Fibroblast of peridontal ligament (primary cell): ENCODE results near the gene MYDGF.

Source experiments
- DNase-seq: peaks from one replicate; pipeline ENCODE4 v3.0.0-alpha.2; 2010; ENCODE audit errors: extremely low read depth

MYDGF gene

GRCh38 chr19:4675346-4675745 lies 5.2 kb upstream of the MYDGF start:
- DNase-seq: no peak

- DNase-seq: no peak
Observed at GRCh38 chr19:4673726-4674125, 3.6 kb upstream of the MYDGF start.

- no peak for DNase-seq
Observed at GRCh38 chr19:4673216-4673615, 3.1 kb upstream of the MYDGF start.

- no peak for DNase-seq
Observed at GRCh38 chr19:4671185-4671851, 1.2 kb upstream of the MYDGF start.

GRCh38 chr19:4664642-4665041 lies 5.5 kb downstream of the MYDGF start:
- no peak for DNase-seq

- no peak for DNase-seq
Observed at GRCh38 chr19:4662812-4663211, 7.3 kb downstream of the MYDGF start.

- DNase-seq: no peak
Observed at GRCh38 chr19:4662020-4662695, 8.0 kb downstream of the MYDGF start.

GRCh38 chr19:4660993-4661392 lies 9.1 kb downstream of the MYDGF start:
- DNase-seq: no peak

- DNase-seq: no peak
Observed at GRCh38 chr19:4660181-4660791, 9.9 kb downstream of the MYDGF start.

- DNase-seq: no peak
Observed at GRCh38 chr19:4657835-4658234, 12.3 kb downstream of the MYDGF start.

- DNase-seq: no peak
Observed at GRCh38 chr19:4657262-4657661, 12.9 kb downstream of the MYDGF start.

- no peak for DNase-seq
Observed at GRCh38 chr19:4656102-4656501, 14.0 kb downstream of the MYDGF start.

GRCh38 chr19:4654437-4655361 lies 15.4 kb downstream of the MYDGF start:
- no peak for DNase-seq

- DNase-seq: no peak
Observed at GRCh38 chr19:4653793-4654436, 16.2 kb downstream of the MYDGF start.

- DNase-seq: no peak
Observed at GRCh38 chr19:4652075-4652474, 18.1 kb downstream of the MYDGF start.

GRCh38 chr19:4650159-4650558 lies 20.0 kb downstream of the MYDGF start:
- DNase-seq: no peak

- no peak for DNase-seq
Observed at GRCh38 chr19:4649392-4650047, 20.6 kb downstream of the MYDGF start.

GRCh38 chr19:4647676-4648644 lies 22.2 kb downstream of the MYDGF start:
- no peak for DNase-seq

GRCh38 chr19:4645718-4646117 lies 24.4 kb downstream of the MYDGF start:
- no peak for DNase-seq

GRCh38 chr19:4642625-4643024 lies 27.5 kb downstream of the MYDGF start:
- no peak for DNase-seq
